HG02571 (cell line): Measurements from ENCODE around the gene ENTPD8.

ENCODE experiments used
- ATAC-seq: cut with Tn5 transposase; IDR thresholded peaks from one replicate; pipeline ENCODE4 v1.9.1; 2021; ENCODE audit warnings: mild to moderate bottlenecking, moderate library complexity; ENCODE audit not compliant: unreplicated experiment

Gene ENTPD8

GRCh38 chr9:137433349-137433915 is 7.7 kb downstream of the ENTPD8 start:
- ATAC-seq: no peak

- no peak for ATAC-seq
These were observed 8.3 kb downstream of the ENTPD8 start for GRCh38 chr9:137432687-137433348.

- ATAC-seq: no peak
These were observed 9.7 kb downstream of the ENTPD8 start for GRCh38 chr9:137431416-137431931.

- ATAC-seq: no peak
These were observed 10.3 kb downstream of the ENTPD8 start for GRCh38 chr9:137430723-137431415.

- no peak for ATAC-seq
These were observed 11.0 kb downstream of the ENTPD8 start for GRCh38 chr9:137429974-137430722.

- ATAC-seq: no peak
These were observed 11.6 kb downstream of the ENTPD8 start for GRCh38 chr9:137429546-137429890.

- ATAC-seq: no peak
These were observed 12.2 kb downstream of the ENTPD8 start for GRCh38 chr9:137428841-137429545.

GRCh38 chr9:137428311-137428630 is 12.9 kb downstream of the ENTPD8 start:
- no peak for ATAC-seq

GRCh38 chr9:137427454-137428310 is 13.5 kb downstream of the ENTPD8 start:
- no peak for ATAC-seq

- no peak for ATAC-seq
These were observed 15.0 kb downstream of the ENTPD8 start for GRCh38 chr9:137426018-137426681.

- peak; percentile 14 for ATAC-seq
These were observed 17.5 kb downstream of the ENTPD8 start for GRCh38 chr9:137423514-137424291.

- ATAC-seq: peak; percentile 70
These were observed 18.3 kb downstream of the ENTPD8 start, which contains the start of the genes EXD3 and NOXA1 for GRCh38 chr9:137422604-137423513. EXD3 (minus strand) TSS chr9:137423162; CDS start chr9:137395357, 27,805 bp downstream. NOXA1 (plus strand) TSS chr9:137423393; CDS start chr9:137423530, 137 bp downstream.

GRCh38 chr9:137421838-137422603 is 19.1 kb downstream of the ENTPD8 start:
- no peak for ATAC-seq

- no peak for ATAC-seq
These were observed 23.8 kb downstream of the ENTPD8 start for GRCh38 chr9:137417161-137418021.

- ATAC-seq: no peak
These were observed 24.5 kb downstream of the ENTPD8 start for GRCh38 chr9:137416563-137417151.
